IMR-90 (cell line): ENCODE data around the gene KCNMA1. TPM values are rescaled to one million over a fixed set of nuclear protein-coding genes. Genes with fewer than 3 reads are reported as not detected.

ENCODE experiments used
- ATAC-seq: fragments of 200-7000 bp; cut with Tn5 transposase; 2 replicates; pipeline ENCODE4 v1.9.1; 2020; ENCODE audit warnings: low read depth, mild to moderate bottlenecking, moderate library complexity
- BruUV-seq: library from RNA; stranded (reverse); fragments of 400-500 nt; replicated peaks from 2 replicates; lab custom pipeline; 2021; lab: Mats Ljungman, UMichigan
- CTCF ChIA-PET: fragments of 300-600 bp; formaldehyde crosslinking; extraction: SDS; loops from one replicate; lab custom pipeline; 2021; ENCODE audit warnings: antibody characterized with exemption; lab: Yijun Ruan, JAX
- POLR2A ChIA-PET: fragments of 300-600 bp; sonication (Branson Sonifier 250); formaldehyde crosslinking; loops from one replicate; lab custom pipeline; 2022; ENCODE audit warnings: antibody characterized with exemption; ENCODE audit not compliant: unreplicated experiment; lab: Charles Lee
- DNase-seq: peaks from one replicate; pipeline ENCODE4 v3.0.0; 2013
- H2AFZ ChIP-seq: replicated peaks from 2 replicates; pipeline ENCODE3; 2013; ENCODE audit warnings: low read length, mild to moderate bottlenecking; ENCODE audit not compliant: poor library complexity
- H2AK5ac ChIP-seq: 2 replicates; pipeline ENCODE4 v1.6.1; 2013; ENCODE audit warnings: low read depth, low read length, inconsistent platforms
- H2AK9ac ChIP-seq: replicated peaks from 2 replicates; pipeline ENCODE3; 2013; ENCODE audit warnings: mild to moderate bottlenecking, low read depth, low read length, moderate library complexity; ENCODE audit not compliant: poor library complexity
- H2BK120ac ChIP-seq: 2 replicates; pipeline ENCODE4 v1.6.1; 2013; ENCODE audit warnings: low read depth, low read length, inconsistent platforms
- H2BK15ac ChIP-seq: 3 replicates; pipeline ENCODE4 v1.6.1; 2013; ENCODE audit warnings: low read depth, low read length, inconsistent platforms
- H2BK20ac ChIP-seq: 2 replicates; pipeline ENCODE4 v1.6.1; 2013; ENCODE audit warnings: low read depth, mild to moderate bottlenecking, inconsistent platforms, low read length, moderate library complexity
- H2BK5ac ChIP-seq: 2 replicates; pipeline ENCODE4 v1.6.1; 2013; ENCODE audit warnings: mild to moderate bottlenecking, low read depth, low read length, inconsistent platforms; ENCODE audit not compliant: poor library complexity, severe bottlenecking
- H3K14ac ChIP-seq: replicated peaks from 2 replicates; pipeline ENCODE4 v1.6.1; 2013; ENCODE audit warnings: low read depth, low read length, inconsistent platforms
- H3K18ac ChIP-seq: 2 replicates; pipeline ENCODE4 v1.6.1; 2013; ENCODE audit warnings: low read depth, low read length, control low read depth
- H3K23ac ChIP-seq: 2 replicates; pipeline ENCODE4 v1.6.1; 2013; ENCODE audit warnings: low read depth, low read length, inconsistent platforms
- H3K27ac ChIP-seq: 2 replicates; pipeline ENCODE4 v1.5.1; 2013; ENCODE audit warnings: mild to moderate bottlenecking, control low read depth, low read length; ENCODE audit not compliant: insufficient read depth
- H3K27me3 ChIP-seq: 2 replicates; pipeline ENCODE4 v1.6.1; 2013; ENCODE audit warnings: low read length; ENCODE audit not compliant: control insufficient read depth, insufficient read depth
- H3K36me3 ChIP-seq: 2 replicates; pipeline ENCODE4 v1.6.1; 2013; ENCODE audit warnings: low read length, mixed read lengths; ENCODE audit not compliant: control insufficient read depth, insufficient read depth
- H3K4ac ChIP-seq: 2 replicates; pipeline ENCODE4 v1.6.1; 2013; ENCODE audit warnings: low read depth, low read length, inconsistent platforms
- H3K4me1 ChIP-seq: 2 replicates; pipeline ENCODE4 v1.6.1; 2013; ENCODE audit warnings: low read length, mixed read lengths; ENCODE audit not compliant: control insufficient read depth, insufficient read depth
- H3K4me2 ChIP-seq: 2 replicates; pipeline ENCODE4 v1.6.1; 2013; ENCODE audit warnings: low read depth, mild to moderate bottlenecking, control low read depth, low read length, moderate library complexity
- H3K4me3 ChIP-seq: 2 replicates; pipeline ENCODE4 v1.5.1; 2013; ENCODE audit warnings: low read depth, mild to moderate bottlenecking, control low read depth, low read length, moderate library complexity; ENCODE audit not compliant: insufficient read depth
- H3K56ac ChIP-seq: 2 replicates; pipeline ENCODE4 v1.6.1; 2013; ENCODE audit warnings: low read length, inconsistent platforms; ENCODE audit not compliant: insufficient read depth; ENCODE audit errors: extremely low read depth
- H3K79me1 ChIP-seq, 2 experiments: 2 replicates each; pipeline ENCODE4 v1.6.1; 2013; ENCODE audit warnings: low read length in 2 of 2, inconsistent platforms in 1 of 2, low read depth in 1 of 2
- H3K9ac ChIP-seq: 2 replicates; pipeline ENCODE4 v1.6.1; 2013; ENCODE audit warnings: low read depth, low read length, control low read depth
- H3K9me1 ChIP-seq: 2 replicates; pipeline ENCODE4 v1.6.1; 2013; ENCODE audit warnings: low read length, inconsistent platforms; ENCODE audit not compliant: insufficient read depth
- H3K9me3 ChIP-seq: 2 replicates; pipeline ENCODE4 v1.6.1; 2013; ENCODE audit warnings: low read length; ENCODE audit not compliant: control insufficient read depth, insufficient read depth
- H4K20me1 ChIP-seq: 2 replicates; pipeline ENCODE4 v1.6.1; 2013; ENCODE audit warnings: low read length, inconsistent platforms; ENCODE audit not compliant: insufficient read depth
- H4K5ac ChIP-seq: 2 replicates; pipeline ENCODE4 v1.6.1; 2013; ENCODE audit warnings: mild to moderate bottlenecking, low read depth, low read length, control low read depth
- H4K8ac ChIP-seq, 2 experiments: 2 replicates each; pipeline ENCODE4 v1.6.1; 2013; ENCODE audit warnings: low read depth in 2 of 2, low read length in 2 of 2, control low read depth in 1 of 2, inconsistent platforms in 1 of 2
- H4K91ac ChIP-seq: 2 replicates; pipeline ENCODE4 v1.6.1; 2013; ENCODE audit warnings: low read depth, low read length, inconsistent platforms; ENCODE audit not compliant: insufficient read depth
- BHLHE40 ChIP-seq: fragments of 150-350 bp; IDR thresholded peaks from 2 replicates; pipeline ENCODE4 v1.6.1; 2016; ENCODE audit warnings: mild to moderate bottlenecking, low read depth, low read length
- CEBPB ChIP-seq: IDR thresholded peaks from 2 replicates; pipeline ENCODE4 v1.6.1; 2012; ENCODE audit warnings: low read depth, low read length, improper control_type of control experiment
- FOS ChIP-seq: fragments of 150-350 bp; IDR thresholded peaks from 2 replicates; pipeline ENCODE4 v1.6.1; 2016; ENCODE audit warnings: low read depth, low read length
- MAFK ChIP-seq: IDR thresholded peaks from 2 replicates; pipeline ENCODE4 v1.6.1; 2012; ENCODE audit warnings: low read depth, low read length, improper control_type of control experiment
- MXI1 ChIP-seq: IDR thresholded peaks from 2 replicates; pipeline ENCODE4 v1.6.1; 2012; ENCODE audit warnings: low read depth, mild to moderate bottlenecking, low read length, moderate library complexity, borderline replicate concordance
- POLR2A ChIP-seq: IDR thresholded peaks from 2 replicates; pipeline ENCODE4 v1.6.1; 2012; ENCODE audit warnings: mild to moderate bottlenecking, low read depth, low read length
- RAD21 ChIP-seq: IDR thresholded peaks from 2 replicates; pipeline ENCODE4 v1.6.1; 2012; ENCODE audit warnings: low read length, improper control_type of control experiment
- RCOR1 ChIP-seq: IDR thresholded peaks from 2 replicates; pipeline ENCODE4 v1.6.1; 2012; ENCODE audit warnings: mild to moderate bottlenecking, low read length, improper control_type of control experiment; ENCODE audit not compliant: insufficient replicate concordance
- RFX5 ChIP-seq: IDR thresholded peaks from 2 replicates; pipeline ENCODE4 v1.8.0; 2012; ENCODE audit warnings: low read depth, mild to moderate bottlenecking, low read length, moderate library complexity
- SMC3 ChIP-seq: fragments of 150-350 bp; IDR thresholded peaks from 2 replicates; pipeline ENCODE4 v1.6.1; 2016; ENCODE audit warnings: low read depth, mild to moderate bottlenecking, antibody characterized with exemption, low read length, moderate library complexity
- WGBS, 2 experiments: methylation state at CpG; one replicate each; pipeline versions ENCODE4 v1.1.5 to v1.1.7; 2013; ENCODE audit warnings: missing lambda C conversion rate in 2 of 2; ENCODE audit not compliant: insufficient read length in 1 of 2; ENCODE audit errors: extremely low coverage in 2 of 2; 5-methylcytosine and 5-hydroxymethylcytosine counted together
- dilution Hi-C: fragments of 300-500 bp; cut with HindIII; formaldehyde crosslinking; loops from one replicate; pipeline ENCODE4 v1.14.3; 2018; ENCODE audit warnings: low sequenced_read_pairs; ENCODE audit not compliant: unreplicated experiment
- in situ Hi-C: fragments of 300-500 bp; cut with MboI; formaldehyde crosslinking; loops from 3 replicates; pipeline ENCODE4 v1.14.3; 2019; ENCODE audit warnings: low sequenced_read_pairs, inconsistent platforms, mixed read lengths
- intact Hi-C: fragments of 100-400 bp; cut with micrococcal nuclease; formaldehyde crosslinking; loops from 2 replicates; pipeline ENCODE4 v1.10.0; 2022
- polyA plus RNA-seq, 3 experiments: library from polyadenylated mRNA; depleted of rRNA; stranded (reverse); fragments of >200 nt; gene quantifications; 2 replicates each; pipeline ENCODE4 v1.2.3, GENCODE V29; 2012; ENCODE audit warnings: low replicate concordance in 1 of 3
- total RNA-seq: library from RNA; depleted of rRNA; stranded (reverse); fragments of >200 nt; gene quantifications from 2 replicates; pipeline ENCODE4 v1.2.3, GENCODE V29; 2012
- TF ChIP-seq, protein P1 (sequence below): fragments of 150-350 bp; IDR thresholded peaks from 2 replicates; pipeline ENCODE4 v1.6.1; 2017; ENCODE audit warnings: mild to moderate bottlenecking, antibody characterized with exemption, low read length, low read depth
- TF ChIP-seq, protein P2 (sequence below): fragments of 150-350 bp; IDR thresholded peaks from 2 replicates; pipeline ENCODE4 v1.6.1; 2016; ENCODE audit warnings: low read depth, mild to moderate bottlenecking, low read length, moderate library complexity, borderline replicate concordance

The KCNMA1 gene
- total and polyA plus RNA-seq, 2 of the 4 experiments (the other 2 are of a cell fraction): 25.6 to 29.6 TPM

DNA sequence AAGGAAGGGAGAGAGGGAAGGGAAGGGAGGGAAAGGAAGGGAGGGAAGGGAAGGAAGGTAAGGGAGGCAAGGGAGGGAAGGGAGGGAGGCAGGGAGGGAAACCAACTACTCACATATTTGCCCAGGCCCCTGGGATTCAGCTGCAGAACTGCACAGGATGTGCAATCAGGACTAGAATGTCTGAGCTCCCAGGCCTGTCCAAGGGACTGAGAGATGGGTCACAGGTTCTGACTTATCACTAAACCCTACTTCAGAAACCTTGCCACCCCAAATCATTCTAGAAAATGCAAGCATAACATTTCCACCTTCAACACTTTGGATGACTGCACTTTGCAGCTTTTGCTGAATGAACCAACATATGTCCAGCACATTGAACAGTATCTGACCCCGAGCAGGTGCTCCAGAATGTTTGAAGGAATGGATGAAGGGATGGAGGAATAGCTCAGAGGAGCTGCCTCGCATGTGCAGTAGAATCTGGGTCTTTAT lies 245.3 kb downstream of the KCNMA1 start (continued):
- TF ChIP-seq RCOR1 (no peak), POLR2A (no peak), RFX5 (no peak), SMC3 (no peak), BHLHE40 (no peak)

DNA sequence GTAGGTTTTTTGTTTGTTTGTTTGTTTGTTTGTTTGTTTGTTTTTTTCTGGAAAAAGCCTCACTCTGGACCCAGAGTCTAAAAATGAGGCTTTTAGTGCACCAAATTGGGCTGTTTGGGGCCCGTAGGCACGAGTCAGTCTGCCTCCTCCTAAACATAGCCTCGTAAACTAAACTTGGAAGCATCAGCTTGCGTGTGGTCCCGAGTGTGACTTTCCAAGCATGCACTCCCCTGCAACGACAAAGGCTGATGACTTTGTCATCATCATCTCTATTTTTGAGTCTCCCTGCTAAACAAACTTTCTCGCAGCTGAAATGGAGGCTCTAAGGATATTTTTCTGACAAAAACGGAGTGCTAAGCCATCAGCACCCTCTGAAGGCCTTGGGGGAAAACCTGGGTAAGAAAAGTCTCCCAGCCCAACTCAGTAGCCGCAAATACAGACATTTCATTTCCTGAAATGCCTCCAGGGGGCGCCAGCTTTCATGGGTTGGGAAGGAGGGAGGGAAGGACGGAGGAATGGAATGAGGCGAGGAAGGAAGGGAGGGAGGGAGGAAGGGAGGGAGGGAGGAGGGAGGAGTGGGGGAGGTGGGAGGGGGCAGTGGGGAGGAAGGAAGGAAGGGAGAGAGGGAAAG lies 245.9 kb downstream of the KCNMA1 start:
- H4K5ac ChIP-seq: peak overlapping the region; percentile 1; the same call in 1 of the 2 replicates
- H2BK5ac ChIP-seq: peak overlapping the region; percentile 93
- peak overlapping the region; percentile 69 for H2BK15ac ChIP-seq
- peaks cover 26% of the 10 kb centered on the region for H3K4me1 ChIP-seq
- peak overlapping the region; percentile 99 for H2BK20ac ChIP-seq
- ATAC-seq (peak; percentile 61), DNase-seq (peak; percentile 87)
- H3K18ac ChIP-seq: peak overlapping the region; percentile 86
- peak overlapping the region; percentile 96 for H3K4ac ChIP-seq
- H3K79me1 ChIP-seq: peaks cover 0 to 23% of the 10 kb centered on the region in 2 experiments; a peak in 2 of 4 replicates
- peak overlapping the region; percentile 95 for H2AK5ac ChIP-seq
- H2BK120ac ChIP-seq: peak overlapping the region; percentile 97
- H3K9me1 ChIP-seq: peaks cover 28% of the 10 kb centered on the region
- no CpG with 5 or more reads among the region's 12 CpGs for WGBS, 2 experiments
- H4K20me1 ChIP-seq: peaks cover 4% of the 10 kb centered on the region; the same call in 1 of the 2 replicates
- POLR2A ChIA-PET: no interaction called here
- H3K27me3 ChIP-seq: no peaks in the 10 kb centered on the region
- peak overlapping the region; percentile 74; the same call in 1 of the 2 replicates for H3K56ac ChIP-seq
- H2AFZ ChIP-seq: peak overlapping the region; percentile 86
- CTCF ChIA-PET: interaction anchor here (0.7 to 2.0 kb wide), 7 partner anchors 14 to 244 kb away, joined by 3 to 7 read pairs (median 3); no protein-coding TSS in a partner anchor
- peak overlapping the region; percentile 20 for H2AK9ac ChIP-seq
- peak overlapping the region; percentile 96 for H4K91ac ChIP-seq
- BruUV-seq: no TSS peak
- no peaks in the 10 kb centered on the region for H3K9me3 ChIP-seq
- in situ Hi-C loops: loop anchor here (10.0 kb wide), 1 partner anchor 217 kb away; no protein-coding TSS in a partner anchor
- intact Hi-C loops: loop anchor here (1.0 to 10.0 kb wide), 8 partner anchors 133 to 366 kb away; partner anchors contain the start of gene KCNMA1
- no peaks in the 10 kb centered on the region for H3K36me3 ChIP-seq
- H3K4me2 ChIP-seq: peak overlapping the region; percentile 44; the same call in 1 of the 2 replicates
- peak overlapping the region; percentile 68 to 90 for H4K8ac ChIP-seq
- peak overlapping the region; percentile 64 for H3K27ac ChIP-seq
- peak overlapping the region; percentile 42; the same call in 1 of the 2 replicates for H3K9ac ChIP-seq
- H3K14ac ChIP-seq: peak overlapping the region; percentile 91
- H3K4me3 ChIP-seq: no peak overlapping the region
- peak overlapping the region; percentile 79 for H3K23ac ChIP-seq
- dilution Hi-C loops: no loop called here
- TF ChIP-seq CEBPB (no peak), MXI1 (no peak), RAD21 (peak; percentile 77), POLR2A (no peak), RFX5 (no peak), SMC3 (peak; percentile 67), FOS (no peak), BHLHE40 (no peak), MAFK (no peak), RCOR1 (no peak)
- TF ChIP-seq, protein P1, sequence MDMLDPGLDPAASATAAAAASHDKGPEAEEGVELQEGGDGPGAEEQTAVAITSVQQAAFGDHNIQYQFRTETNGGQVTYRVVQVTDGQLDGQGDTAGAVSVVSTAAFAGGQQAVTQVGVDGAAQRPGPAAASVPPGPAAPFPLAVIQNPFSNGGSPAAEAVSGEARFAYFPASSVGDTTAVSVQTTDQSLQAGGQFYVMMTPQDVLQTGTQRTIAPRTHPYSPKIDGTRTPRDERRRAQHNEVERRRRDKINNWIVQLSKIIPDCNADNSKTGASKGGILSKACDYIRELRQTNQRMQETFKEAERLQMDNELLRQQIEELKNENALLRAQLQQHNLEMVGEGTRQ: no peak
- TF ChIP-seq, protein P2, sequence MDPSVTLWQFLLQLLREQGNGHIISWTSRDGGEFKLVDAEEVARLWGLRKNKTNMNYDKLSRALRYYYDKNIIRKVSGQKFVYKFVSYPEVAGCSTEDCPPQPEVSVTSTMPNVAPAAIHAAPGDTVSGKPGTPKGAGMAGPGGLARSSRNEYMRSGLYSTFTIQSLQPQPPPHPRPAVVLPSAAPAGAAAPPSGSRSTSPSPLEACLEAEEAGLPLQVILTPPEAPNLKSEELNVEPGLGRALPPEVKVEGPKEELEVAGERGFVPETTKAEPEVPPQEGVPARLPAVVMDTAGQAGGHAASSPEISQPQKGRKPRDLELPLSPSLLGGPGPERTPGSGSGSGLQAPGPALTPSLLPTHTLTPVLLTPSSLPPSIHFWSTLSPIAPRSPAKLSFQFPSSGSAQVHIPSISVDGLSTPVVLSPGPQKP: no peak
